D721Med (cell line): ENCODE data around the gene ABCA12.

ENCODE experiments used
- DNase-seq: peaks from one replicate; pipeline ENCODE4 v3.0.0; 2011; ENCODE audit warnings: low spot score; ENCODE audit not compliant: insufficient read length
- FAIRE-seq: peaks from 2 replicates; lab custom pipeline; 2011; peaks lifted over from hg19 to GRCh38; lab: Jason Lieb, UNC
- TF ChIP-seq, protein P1 (sequence below): IDR thresholded peaks from 2 replicates; pipeline ENCODE4 v1.5.1; 2012; ENCODE audit warnings: mild to moderate bottlenecking, control low read depth; ENCODE audit not compliant: insufficient read depth; ENCODE audit errors: missing control alignments

The ABCA12 gene

DNA sequence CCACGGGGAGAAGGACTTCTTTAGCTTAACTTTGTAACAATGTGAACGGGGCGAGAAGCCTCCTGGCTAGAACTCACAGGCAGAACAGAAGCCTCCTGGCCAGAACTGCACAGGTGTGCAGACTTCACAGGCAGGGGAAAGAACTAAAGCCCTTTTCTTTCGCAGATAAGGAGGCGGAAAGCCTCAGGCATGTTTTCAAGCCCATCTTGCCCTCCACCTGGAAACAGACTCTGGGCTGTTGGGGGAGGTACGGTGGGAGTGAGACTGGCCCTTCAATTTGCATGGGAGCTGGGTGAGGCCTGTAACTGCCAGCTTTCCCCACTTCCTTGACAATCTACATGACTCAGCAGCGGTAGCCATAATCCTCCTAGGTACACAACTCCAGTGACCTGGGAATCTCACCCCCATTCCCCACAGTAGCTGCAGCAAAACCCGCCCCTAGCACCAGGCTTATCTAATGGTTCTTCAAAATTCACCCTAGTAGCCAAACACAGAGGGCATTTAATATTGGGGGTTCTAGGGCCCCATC is 22.9 kb upstream of the ABCA12 start:
- FAIRE-seq, result no peak
- TF ChIP-seq, protein P1, sequence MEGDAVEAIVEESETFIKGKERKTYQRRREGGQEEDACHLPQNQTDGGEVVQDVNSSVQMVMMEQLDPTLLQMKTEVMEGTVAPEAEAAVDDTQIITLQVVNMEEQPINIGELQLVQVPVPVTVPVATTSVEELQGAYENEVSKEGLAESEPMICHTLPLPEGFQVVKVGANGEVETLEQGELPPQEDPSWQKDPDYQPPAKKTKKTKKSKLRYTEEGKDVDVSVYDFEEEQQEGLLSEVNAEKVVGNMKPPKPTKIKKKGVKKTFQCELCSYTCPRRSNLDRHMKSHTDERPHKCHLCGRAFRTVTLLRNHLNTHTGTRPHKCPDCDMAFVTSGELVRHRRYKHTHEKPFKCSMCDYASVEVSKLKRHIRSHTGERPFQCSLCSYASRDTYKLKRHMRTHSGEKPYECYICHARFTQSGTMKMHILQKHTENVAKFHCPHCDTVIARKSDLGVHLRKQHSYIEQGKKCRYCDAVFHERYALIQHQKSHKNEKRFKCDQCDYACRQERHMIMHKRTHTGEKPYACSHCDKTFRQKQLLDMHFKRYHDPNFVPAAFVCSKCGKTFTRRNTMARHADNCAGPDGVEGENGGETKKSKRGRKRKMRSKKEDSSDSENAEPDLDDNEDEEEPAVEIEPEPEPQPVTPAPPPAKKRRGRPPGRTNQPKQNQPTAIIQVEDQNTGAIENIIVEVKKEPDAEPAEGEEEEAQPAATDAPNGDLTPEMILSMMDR, result no peak
- no peak for DNase-seq

DNA sequence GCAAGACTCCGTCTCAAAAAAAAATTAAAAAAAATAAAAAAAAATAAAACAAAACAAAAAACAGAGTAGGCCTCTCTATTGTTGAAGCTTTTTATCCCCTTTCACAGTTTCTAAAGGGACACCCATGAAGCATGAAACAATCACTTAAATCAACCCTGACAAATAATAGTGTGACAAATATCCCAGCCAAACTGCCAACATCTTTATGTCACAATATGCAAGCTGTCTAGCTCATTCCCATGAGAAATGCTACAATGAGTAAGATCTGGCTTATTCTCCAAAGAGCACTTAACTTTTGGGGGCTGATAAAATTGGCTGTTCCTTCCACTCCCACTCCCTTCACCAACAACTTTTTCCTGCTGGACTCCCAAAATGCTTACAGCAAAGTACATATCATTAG is 21.7 kb upstream of the ABCA12 start:
- no peak for DNase-seq
- FAIRE-seq, result no peak
- TF ChIP-seq, protein P1, result no peak

DNA sequence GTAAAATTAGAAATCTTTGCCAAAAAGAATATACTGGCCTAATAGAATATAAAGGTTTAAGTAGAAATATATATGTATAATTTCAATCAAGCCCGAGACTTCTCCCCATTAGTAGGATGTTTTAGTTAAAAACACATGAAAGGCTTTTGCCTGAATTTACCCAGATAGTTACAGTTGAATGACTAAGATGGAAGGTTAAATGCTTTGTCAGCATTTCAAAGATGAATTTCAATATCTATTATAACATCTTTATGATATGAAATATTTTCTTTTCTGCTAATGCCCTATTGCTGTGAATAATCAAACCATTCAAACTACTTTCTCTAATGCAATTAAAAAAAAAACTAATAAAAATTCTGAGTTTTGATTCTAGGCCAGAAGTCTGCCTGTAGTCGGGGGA is 18.0 kb upstream of the ABCA12 start:
- TF ChIP-seq, protein P1, result no peak
- DNase-seq (no peak), FAIRE-seq (no peak)

DNA sequence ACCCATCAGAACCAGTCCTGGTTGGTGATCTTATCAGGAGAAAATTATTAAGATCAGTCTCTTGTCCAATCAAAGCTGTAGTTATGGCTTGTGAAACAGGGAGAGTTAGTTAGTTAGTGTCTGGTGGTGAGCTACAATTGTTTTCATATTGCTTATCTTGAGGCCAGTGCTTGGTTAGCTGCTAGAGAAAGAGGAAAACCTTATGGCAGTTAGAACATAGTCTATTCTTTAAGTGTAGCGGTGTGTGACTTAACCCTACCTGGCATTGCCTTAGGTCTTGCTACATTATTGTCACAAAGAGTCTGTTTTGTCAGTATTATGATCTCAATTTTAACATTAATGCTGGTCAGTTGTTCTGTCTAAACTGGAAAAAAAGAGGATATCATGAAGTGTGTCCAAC is 11.5 kb upstream of the ABCA12 start:
- TF ChIP-seq, protein P1, result no peak
- DNase-seq (no peak), FAIRE-seq (no peak)

DNA sequence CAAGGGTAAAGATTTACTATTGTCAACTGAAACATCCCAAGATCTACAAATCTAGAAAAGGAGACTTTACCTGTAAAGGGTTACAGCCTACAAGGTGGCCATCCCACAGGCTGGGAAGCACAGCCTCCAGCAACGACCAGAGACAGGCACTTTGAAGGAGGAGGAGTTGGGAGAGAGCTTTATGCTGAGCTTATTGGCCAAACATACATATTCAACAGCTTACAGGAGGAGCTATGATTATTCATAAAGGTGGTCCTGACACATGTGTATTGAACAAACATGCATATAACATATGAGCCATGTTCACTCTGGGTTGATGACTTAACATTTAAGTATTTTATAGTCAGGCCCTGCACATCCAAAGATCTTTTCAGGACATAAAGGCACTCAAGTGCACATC is 11.1 kb upstream of the ABCA12 start:
- DNase-seq, result no peak
- TF ChIP-seq, protein P1, result no peak
- FAIRE-seq, result no peak

DNA sequence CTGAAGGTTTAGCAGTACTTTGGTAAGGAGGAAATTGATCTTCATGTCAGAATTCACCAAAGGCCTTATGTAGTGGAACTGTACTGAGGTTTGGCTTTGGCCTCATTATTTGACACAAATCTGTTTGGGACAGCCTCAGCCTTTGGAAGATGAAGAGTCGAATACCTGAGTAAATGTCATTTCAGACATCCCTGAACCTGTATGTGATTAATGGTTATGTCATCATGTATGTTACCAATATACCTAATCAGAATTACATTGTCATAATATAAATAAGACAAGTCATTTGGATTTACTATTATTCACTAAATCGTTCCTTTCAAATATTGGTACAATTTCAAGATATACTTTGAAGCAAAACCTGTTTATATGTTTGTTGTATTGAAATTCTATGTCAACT is 10.6 kb upstream of the ABCA12 start:
- FAIRE-seq (no peak), DNase-seq (no peak)
- TF ChIP-seq, protein P1, result no peak

DNA sequence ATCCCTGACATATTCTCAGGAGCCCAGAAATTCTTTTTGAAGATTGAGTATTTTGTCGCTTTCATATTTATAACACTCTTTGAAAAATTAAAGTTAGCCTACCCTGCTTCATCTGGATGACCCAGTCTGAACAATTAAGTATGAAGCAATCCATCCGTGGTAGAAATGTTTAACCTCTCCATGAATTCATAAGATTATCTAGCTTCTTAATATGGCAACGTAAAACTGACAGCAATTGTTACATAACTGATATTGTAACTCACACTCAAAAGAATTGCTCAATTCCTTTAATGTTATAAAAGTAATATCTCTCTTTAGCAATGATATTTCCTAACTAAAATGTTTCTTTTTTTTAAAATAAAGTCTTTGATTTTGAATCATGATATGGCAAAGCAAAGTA is 7.2 kb upstream of the ABCA12 start:
- DNase-seq (no peak), FAIRE-seq (no peak)
- TF ChIP-seq, protein P1, result no peak
